Vagina (tissue), 2 donors: ENCODE data around the gene THBS3.

Experiments used
- CTCF ChIP-seq, 3 experiments: fragments of 450-650 bp in 2 of 3; fragments of 200-600 bp in 1 of 3; sonication (generic) in 1 of 3; IDR thresholded peaks; one replicate each; pipeline ENCODE4 v1.5.1; 2017 to 2019; ENCODE audit warnings: antibody characterized with exemption in 3 of 3, mild to moderate bottlenecking in 2 of 3, moderate library complexity in 2 of 3
- POLR2A ChIP-seq, 2 donors: fragments of 450-650 bp; IDR thresholded peaks; one replicate each; pipeline ENCODE4 v1.6.1; 2017; ENCODE audit warnings: antibody characterized with exemption in 2 of 2, mild to moderate bottlenecking in 2 of 2, moderate library complexity in 2 of 2
- POLR2AphosphoS5 ChIP-seq, 2 donors: sonication (generic); formaldehyde crosslinking; IDR thresholded peaks; one replicate each; pipeline ENCODE4 v1.9.0; 2017; ENCODE audit warnings: antibody characterized with exemption in 2 of 2, mild to moderate bottlenecking in 2 of 2, low read depth in 1 of 2; ENCODE audit not compliant: insufficient read depth in 1 of 2

GRCh38 chr1:155171836-155172731 is 35.6 kb downstream of the THBS3 start:
- TF ChIP-seq CTCF (IDR thresholded peaks at IDR 0.05) (no peak), POLR2A (IDR thresholded peaks at IDR 0.05) (no peak), POLR2AphosphoS5 (IDR thresholded peaks at IDR 0.05; ENCODE audit: insufficient read depth in 1 of 2, low read depth in 1 of 2) (no peak)
